ENCODE data around the gene FAM193A. TPM values are rescaled to one million over a fixed set of nuclear protein-coding genes. Genes with fewer than 3 reads are reported as not detected.

FAM193A gene
- total RNA-seq, 1 donor from 2014 or later = 19.8 TPM

DNA sequence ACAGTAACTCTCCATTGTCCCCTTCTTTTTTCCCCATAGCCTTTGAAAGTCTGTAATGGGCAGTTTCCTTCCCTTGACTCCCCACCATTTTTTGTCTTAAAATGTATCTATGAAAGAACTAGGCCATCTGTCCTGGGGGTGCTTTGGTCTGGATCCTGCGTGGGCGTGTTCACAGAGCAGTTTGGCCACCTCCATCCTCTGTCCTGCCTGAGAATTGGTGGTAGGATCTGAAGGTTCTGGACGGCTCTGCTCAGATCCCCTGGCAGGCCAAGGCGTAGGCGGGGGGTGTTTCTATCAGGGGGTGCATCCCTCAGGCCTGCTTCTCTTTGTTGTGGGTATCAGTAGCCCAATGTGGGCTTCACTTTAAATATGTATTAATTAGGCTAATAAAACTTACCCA, 107.1 kb downstream of the FAM193A start:
- DNase-seq (ENCODE audit: low read depth) = no peak
- Histone ChIP-seq H3K4me3 (ENCODE audit: low read depth, low read length) (no peak overlapping the region), H3K36me3 (ENCODE audit: control insufficient read depth, insufficient read depth, low read length) (peaks cover 10% of the 10 kb centered on the region), H3K27me3 (ENCODE audit: control insufficient read depth, insufficient read depth, low read length) (no peaks in the 10 kb centered on the region)
- TF ChIP-seq, protein P1, sequence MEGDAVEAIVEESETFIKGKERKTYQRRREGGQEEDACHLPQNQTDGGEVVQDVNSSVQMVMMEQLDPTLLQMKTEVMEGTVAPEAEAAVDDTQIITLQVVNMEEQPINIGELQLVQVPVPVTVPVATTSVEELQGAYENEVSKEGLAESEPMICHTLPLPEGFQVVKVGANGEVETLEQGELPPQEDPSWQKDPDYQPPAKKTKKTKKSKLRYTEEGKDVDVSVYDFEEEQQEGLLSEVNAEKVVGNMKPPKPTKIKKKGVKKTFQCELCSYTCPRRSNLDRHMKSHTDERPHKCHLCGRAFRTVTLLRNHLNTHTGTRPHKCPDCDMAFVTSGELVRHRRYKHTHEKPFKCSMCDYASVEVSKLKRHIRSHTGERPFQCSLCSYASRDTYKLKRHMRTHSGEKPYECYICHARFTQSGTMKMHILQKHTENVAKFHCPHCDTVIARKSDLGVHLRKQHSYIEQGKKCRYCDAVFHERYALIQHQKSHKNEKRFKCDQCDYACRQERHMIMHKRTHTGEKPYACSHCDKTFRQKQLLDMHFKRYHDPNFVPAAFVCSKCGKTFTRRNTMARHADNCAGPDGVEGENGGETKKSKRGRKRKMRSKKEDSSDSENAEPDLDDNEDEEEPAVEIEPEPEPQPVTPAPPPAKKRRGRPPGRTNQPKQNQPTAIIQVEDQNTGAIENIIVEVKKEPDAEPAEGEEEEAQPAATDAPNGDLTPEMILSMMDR (IDR thresholded peaks at IDR 0.05; ENCODE audit: insufficient read depth, low read length, poor library complexity, severe bottlenecking) = no peak

DNA sequence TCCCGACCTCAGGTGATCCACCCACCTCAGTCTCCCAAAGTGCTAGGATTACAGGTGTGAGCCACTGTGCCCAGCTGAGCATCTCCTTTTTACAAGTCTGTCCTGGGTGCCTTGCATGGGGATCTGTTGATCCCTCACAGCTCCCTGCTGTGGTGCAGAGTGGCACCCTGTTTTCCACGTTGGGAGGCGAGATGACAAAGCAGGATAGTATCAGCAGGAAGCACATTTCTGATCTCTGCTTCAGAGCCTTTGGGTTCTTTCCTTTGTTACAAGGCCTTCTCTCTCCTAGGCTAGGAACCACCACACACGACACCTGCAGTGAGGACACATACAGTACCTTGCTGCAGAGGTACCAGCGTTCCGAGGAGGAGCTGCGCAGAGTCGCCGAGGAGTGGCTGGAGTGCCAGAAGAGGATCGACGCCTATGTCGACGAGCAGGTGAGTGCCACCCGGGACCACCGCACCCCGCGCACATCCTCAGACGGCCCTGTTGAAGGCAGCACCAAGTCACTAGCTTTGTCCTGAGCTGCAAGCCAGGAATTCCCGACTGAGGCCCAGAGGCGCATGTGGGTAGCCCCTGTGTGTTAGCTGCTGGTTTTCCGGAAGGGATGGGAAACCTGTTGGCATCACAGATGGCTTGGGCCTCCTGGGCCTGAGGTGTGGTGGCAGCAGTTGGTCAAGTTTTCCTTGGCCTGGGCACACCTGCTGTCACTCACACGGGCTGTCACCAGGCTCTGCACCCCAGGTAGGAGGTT, 110.1 kb downstream of the FAM193A start:
- Histone ChIP-seq H3K36me3 (ENCODE audit: control insufficient read depth, insufficient read depth, low read length) (peaks cover 10% of the 10 kb centered on the region), H3K27me3 (ENCODE audit: control insufficient read depth, insufficient read depth, low read length) (no peaks in the 10 kb centered on the region), H3K4me3 (ENCODE audit: low read depth, low read length) (no peak overlapping the region)
- DNase-seq (ENCODE audit: low read depth) = no peak
- TF ChIP-seq, protein P1 (IDR thresholded peaks at IDR 0.05; ENCODE audit: insufficient read depth, low read length, poor library complexity, severe bottlenecking) = no peak

DNA sequence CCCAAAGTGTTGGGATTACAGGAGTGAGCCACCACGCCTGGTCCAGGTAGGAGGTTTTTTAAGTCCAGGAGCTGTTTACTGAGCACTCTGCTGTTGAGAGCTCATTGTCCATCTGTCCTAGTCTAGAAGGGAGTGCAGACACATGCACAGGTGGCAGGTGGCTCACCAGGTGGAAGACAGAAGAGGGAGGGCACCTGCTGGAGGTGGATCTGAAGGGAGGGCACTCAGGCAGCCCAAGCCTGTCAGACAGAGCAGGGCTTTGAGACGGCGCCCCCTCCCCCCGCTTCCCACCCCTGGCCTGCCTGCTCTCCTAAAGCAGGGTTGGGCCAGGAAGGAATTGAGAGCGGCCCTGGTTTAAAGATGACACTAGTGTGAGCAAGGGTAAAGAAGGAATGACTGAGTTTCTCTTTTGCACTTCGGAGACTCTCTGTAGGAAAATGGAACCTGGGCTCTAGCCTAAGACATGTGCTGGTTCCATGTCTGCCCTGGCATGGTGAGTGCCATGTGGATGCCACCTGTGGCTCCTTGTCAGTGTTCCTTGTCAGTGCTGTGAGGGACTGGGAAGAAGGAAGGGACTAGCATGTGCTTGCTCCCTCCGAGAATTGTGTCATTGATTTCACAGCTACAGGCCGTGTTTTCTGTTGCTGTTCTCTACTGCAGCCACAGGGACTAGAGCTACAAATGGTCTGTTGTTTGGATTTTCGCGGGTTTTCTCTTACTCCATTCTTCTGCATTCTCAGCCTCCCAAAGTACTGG, 111.1 kb downstream of the FAM193A start:
- Histone ChIP-seq H3K27me3 (ENCODE audit: control insufficient read depth, insufficient read depth, low read length) (no peaks in the 10 kb centered on the region), H3K4me3 (ENCODE audit: low read depth, low read length) (no peak overlapping the region), H3K36me3 (ENCODE audit: control insufficient read depth, insufficient read depth, low read length) (peaks cover 10% of the 10 kb centered on the region)
- no peak for DNase-seq (ENCODE audit: low read depth)
- TF ChIP-seq, protein P1 (IDR thresholded peaks at IDR 0.05; ENCODE audit: insufficient read depth, low read length, poor library complexity, severe bottlenecking) = no peak

DNA sequence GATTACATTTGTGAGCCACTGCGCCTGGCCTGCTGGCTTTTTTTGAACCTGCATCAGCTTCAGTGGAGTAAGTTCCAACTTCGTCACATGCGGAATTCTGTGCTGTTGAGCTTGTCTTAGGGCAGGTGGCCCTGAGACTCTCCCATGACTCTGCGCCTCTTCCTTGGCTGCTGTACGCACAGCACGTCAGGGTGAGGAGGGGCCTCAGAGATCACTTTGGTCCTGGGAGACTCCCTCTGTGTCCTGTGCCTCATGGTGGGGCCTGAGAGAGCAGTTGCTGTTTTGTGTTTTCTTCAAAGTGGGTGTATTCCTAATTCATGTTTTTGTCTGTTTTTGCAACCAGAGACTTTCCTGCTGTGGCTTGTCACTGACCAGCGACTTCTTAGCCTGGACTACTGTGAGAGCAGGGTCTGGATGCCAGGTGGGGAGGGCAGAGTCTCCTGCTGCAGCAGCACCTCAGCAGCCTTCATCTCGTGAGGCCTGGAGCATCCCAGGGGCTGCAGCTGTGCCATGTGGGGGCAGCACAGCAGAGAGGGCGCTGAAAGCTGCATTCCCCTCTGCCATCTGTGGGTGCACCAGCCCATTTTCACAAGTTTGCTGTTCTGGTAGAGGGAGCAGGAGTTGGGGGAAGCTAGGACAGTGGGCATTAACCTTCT, 111.8 kb downstream of the FAM193A start:
- no peak for DNase-seq (ENCODE audit: low read depth)
- peaks cover 10% of the 10 kb centered on the region for H3K36me3 ChIP-seq (ENCODE audit: control insufficient read depth, insufficient read depth, low read length)
- H3K4me3 ChIP-seq (ENCODE audit: low read depth, low read length) = no peak overlapping the region
- TF ChIP-seq, protein P1 (IDR thresholded peaks at IDR 0.05; ENCODE audit: insufficient read depth, low read length, poor library complexity, severe bottlenecking) = no peak
- no peaks in the 10 kb centered on the region for H3K27me3 ChIP-seq (ENCODE audit: control insufficient read depth, insufficient read depth, low read length)

DNA sequence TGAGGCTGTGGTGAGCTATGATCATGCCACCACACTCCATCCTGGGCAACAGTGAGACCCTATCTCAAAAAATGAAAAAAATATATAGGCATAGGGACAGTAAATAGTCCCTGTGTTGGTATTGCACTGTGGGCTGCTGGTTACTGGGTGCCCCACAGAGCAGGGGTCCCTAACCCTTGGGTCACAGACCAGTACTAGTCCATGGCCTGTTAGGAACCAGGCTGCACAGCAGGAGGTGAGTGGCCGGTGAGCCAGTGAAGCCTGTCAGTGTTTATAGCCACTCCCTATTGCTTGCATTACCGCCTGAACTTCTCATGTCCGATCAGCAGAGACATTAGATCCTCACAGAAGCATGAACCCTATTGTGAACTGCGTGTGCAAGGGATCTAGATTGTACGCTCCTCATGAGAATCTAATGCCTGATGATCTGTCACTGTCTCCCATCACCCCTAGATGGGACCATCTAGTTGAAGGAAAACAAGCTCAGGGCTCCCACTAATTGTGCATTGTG, 113.2 kb downstream of the FAM193A start:
- no peak overlapping the region for H3K4me3 ChIP-seq (ENCODE audit: low read depth, low read length)
- H3K36me3 ChIP-seq (ENCODE audit: control insufficient read depth, insufficient read depth, low read length) = peaks cover 9% of the 10 kb centered on the region
- no peaks in the 10 kb centered on the region for H3K27me3 ChIP-seq (ENCODE audit: control insufficient read depth, insufficient read depth, low read length)
- no peak for DNase-seq (ENCODE audit: low read depth)
- TF ChIP-seq, protein P1 (IDR thresholded peaks at IDR 0.05; ENCODE audit: insufficient read depth, low read length, poor library complexity, severe bottlenecking) = no peak

All from kidney epithelial cell (primary cell).